ENCODE data around the gene C16orf87. TPM values are rescaled to one million over a fixed set of nuclear protein-coding genes. Genes with fewer than 3 reads are reported as not detected.

Gene C16orf87
- total and polyA plus RNA-seq, 9 of the 15 experiments (the other 6 are each of a cell fraction or from before 2014, with no cell fraction given), result 7.8 to 16.7 (median 10.5) TPM

DNA sequence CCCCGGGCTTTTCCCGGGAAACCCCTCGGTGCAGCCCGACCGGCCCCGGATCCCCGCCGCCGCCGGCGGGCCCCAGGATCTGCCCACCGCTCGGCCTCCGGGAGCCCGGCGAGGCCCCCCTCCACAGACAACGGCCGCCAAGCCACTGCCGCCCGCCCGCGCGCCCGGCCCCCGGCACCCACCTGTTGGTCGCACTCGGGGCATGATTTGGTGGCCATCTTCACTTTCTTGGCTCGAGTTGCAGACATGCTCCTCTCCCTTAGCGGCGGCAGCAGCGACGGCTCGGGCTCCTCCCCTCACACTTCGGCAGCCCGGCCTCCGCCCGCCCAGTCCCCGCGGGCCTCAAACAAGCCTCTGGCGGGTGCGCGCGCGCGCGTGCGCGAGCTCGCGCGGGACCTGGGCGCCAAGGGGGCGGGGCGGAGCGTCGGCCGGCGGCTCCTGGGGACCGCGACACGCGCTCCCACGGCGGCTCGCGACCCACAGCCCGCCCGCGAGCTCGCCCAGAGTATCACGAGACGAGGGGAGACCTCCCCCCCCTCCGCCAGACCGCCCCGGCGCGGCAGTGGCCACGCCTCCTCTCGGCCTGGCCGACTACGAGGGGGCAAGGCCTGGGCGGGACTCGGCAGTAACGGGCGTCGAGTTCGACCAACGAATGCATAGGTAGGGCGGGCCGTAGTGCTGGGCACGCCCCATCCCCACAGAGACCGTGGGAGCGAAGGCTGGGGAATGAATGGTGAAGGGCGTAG is at the start of gene C16orf87 (continued):
- no peak for TF ChIP-seq RFX5 (IDR thresholded peaks at IDR 0.05; ENCODE audit: low read depth, low read length)
- no peak for TF ChIP-seq MTA2 (IDR thresholded peaks at IDR 0.05; ENCODE audit: low read depth)
- TF ChIP-seq ZKSCAN3 (CRISPR knock-in tag; IDR thresholded peaks at IDR 0.05), result no peak
- TF ChIP-seq RBM39 (optimal IDR thresholded peaks at IDR 0.05; ENCODE audit: low read depth, low read length), result no peak
- no peak for TF ChIP-seq ZNF431 (CRISPR knock-in tag; IDR thresholded peaks at IDR 0.05)
- no peak for TF ChIP-seq SMAD2 (IDR thresholded peaks at IDR 0.05; ENCODE audit: low read depth, low read length)
- peak; percentile 84 for TF ChIP-seq ZNF766 (CRISPR knock-in tag; conservative IDR thresholded peaks at IDR 0.05)
- 0 out of 2 replicates have a peak, but pooled peaks have one; percentile 17 for TF ChIP-seq ESRRA (IDR thresholded peaks at IDR 0.05; ENCODE audit: borderline replicate concordance, low read depth)
- TF ChIP-seq, protein P1, sequence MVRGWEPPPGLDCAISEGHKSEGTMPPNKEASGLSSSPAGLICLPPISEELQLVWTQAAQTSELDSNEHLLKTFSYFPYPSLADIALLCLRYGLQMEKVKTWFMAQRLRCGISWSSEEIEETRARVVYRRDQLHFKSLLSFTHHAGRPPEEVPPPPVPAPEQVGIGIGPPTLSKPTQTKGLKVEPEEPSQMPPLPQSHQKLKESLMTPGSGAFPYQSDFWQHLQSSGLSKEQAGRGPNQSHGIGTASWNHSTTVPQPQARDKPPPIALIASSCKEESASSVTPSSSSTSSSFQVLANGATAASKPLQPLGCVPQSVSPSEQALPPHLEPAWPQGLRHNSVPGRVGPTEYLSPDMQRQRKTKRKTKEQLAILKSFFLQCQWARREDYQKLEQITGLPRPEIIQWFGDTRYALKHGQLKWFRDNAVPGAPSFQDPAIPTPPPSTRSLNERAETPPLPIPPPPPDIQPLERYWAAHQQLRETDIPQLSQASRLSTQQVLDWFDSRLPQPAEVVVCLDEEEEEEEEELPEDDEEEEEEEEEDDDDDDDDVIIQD (CRISPR knock-in tag; IDR thresholded peaks at IDR 0.05), result no peak
- TF ChIP-seq ZNF311 (CRISPR knock-in tag; IDR thresholded peaks at IDR 0.05), result no peak
- TF ChIP-seq HCFC1 (IDR thresholded peaks at IDR 0.05; ENCODE audit: low read depth, low read length), result no peak; the same call in 1 of the 2 replicates
- TF ChIP-seq HSF4 (CRISPR knock-in tag; IDR thresholded peaks at IDR 0.05; ENCODE audit: borderline replicate concordance), result no peak
- TF ChIP-seq PHF21A (IDR thresholded peaks at IDR 0.05; ENCODE audit: borderline replicate concordance, low read depth), result no peak
- TF ChIP-seq NR2F6 (CRISPR knock-in tag; IDR thresholded peaks at IDR 0.05), result no peak
- TF ChIP-seq ZNF408 (CRISPR knock-in tag; IDR thresholded peaks at IDR 0.05; ENCODE audit: low read depth), result no peak
- no peak for TF ChIP-seq MCM7 (IDR thresholded peaks at IDR 0.05)
- no peak for TF ChIP-seq HMG20B (CRISPR knock-in tag; IDR thresholded peaks at IDR 0.05)
- TF ChIP-seq SNIP1 (IDR thresholded peaks at IDR 0.05; ENCODE audit: low read depth), result no peak
- TF ChIP-seq HNRNPH1 (optimal IDR thresholded peaks at IDR 0.05; ENCODE audit: low read depth, low read length), result no peak
- 0 out of 2 replicates have a peak, but pooled peaks have one; percentile 24 for TF ChIP-seq NR4A1 (CRISPR knock-in tag; IDR thresholded peaks at IDR 0.05)
- TF ChIP-seq NR4A1 (tag; IDR thresholded peaks at IDR 0.05), result no peak
- peak; percentile 98 for TF ChIP-seq ZBED1 (IDR thresholded peaks at IDR 0.05)
- no peak for TF ChIP-seq CHCHD3 (CRISPR knock-in tag; IDR thresholded peaks at IDR 0.05)
- no peak for TF ChIP-seq ZNF184 (CRISPR knock-in tag; IDR thresholded peaks at IDR 0.05)
- TF ChIP-seq, protein P2, sequence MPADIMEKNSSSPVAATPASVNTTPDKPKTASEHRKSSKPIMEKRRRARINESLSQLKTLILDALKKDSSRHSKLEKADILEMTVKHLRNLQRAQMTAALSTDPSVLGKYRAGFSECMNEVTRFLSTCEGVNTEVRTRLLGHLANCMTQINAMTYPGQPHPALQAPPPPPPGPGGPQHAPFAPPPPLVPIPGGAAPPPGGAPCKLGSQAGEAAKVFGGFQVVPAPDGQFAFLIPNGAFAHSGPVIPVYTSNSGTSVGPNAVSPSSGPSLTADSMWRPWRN (IDR thresholded peaks at IDR 0.05; ENCODE audit: low read depth), result no peak
- no peak for TF ChIP-seq POLR3A (IDR thresholded peaks at IDR 0.05; ENCODE audit: borderline replicate concordance, extremely low read depth, insufficient read depth, insufficient read length)
